DMS114 treated with DMSO at 0.1 percent for 48 hours (cell line): ENCODE measurements around the gene ADGRB2.

ENCODE experiments used
- DNase-seq: peaks from one replicate; lab custom pipeline; 2025; ENCODE audit not compliant: unreplicated experiment; lab: John Stamatoyannopoulos, UW

The ADGRB2 gene

GRCh38 chr1:31683997-31684396 is 80.1 kb downstream of the ADGRB2 start:
- no peak for DNase-seq

DNA sequence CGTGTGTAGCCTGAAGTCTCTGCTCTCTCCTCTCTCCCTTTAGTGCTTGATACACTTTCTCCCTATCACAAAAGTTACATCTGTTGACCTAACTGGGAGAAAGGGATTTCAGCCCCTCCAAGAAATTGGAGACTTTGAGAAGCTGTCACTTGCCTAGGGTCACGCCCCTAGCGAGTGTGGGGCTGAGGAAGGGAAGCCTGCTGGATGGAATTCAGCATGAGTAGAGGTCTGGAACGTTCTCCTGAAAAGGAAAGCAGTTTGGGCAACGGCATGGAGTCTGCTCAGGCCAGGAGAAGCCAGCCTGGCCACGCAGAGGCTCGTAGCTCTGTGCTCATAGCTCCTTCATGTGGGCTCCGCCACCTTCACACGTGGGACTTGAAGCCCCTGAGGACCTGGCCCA is 82.7 kb downstream of the ADGRB2 start:
- no peak for DNase-seq

DNA sequence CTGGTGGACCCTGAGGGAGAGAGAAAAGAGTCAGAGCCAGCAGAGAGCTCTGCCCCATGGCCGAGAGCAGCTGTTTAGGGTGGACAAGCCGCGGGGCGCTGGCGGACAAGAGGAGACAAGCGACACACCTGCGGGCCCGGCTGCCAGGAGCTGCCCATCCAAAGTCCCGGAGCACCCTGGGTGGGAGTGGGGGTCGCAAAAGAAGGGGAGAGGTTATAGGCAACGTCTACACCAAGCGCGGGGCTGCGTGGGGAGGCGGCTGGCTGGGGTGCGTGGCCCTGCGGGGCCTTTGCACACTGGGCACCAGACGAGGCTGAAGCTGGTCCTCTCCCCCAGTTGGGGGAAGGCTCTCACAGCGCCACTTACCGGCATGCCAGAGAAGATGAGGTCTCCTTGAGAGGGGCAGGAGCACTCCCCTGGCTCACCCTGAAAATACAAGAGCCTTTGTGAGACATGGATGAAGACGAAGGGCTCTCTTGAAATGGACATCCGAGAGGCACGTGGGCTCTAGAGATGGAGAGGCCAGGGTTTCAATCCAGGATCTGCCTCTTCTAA is 84.4 kb downstream of the ADGRB2 start:
- DNase-seq, result no peak

DNA sequence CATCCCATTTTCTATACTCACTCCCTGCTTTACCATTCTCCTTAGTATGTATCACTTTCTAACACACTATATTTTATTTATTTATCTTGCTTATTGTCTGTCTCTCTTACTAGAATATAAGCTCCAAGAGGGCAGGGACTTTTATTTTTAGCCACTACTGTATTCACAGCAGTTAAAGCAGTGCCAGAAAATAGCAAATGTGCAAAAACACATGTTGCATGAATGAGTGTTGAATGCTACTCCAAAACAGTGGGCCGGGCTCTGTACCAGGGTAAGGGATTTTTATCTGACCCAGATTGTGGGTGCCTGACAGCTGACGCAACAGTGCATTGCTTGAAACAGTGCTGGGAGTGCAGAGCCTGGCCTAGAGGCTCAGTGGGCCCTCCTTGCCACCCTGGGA is 85.0 kb downstream of the ADGRB2 start:
- DNase-seq, result no peak

DNA sequence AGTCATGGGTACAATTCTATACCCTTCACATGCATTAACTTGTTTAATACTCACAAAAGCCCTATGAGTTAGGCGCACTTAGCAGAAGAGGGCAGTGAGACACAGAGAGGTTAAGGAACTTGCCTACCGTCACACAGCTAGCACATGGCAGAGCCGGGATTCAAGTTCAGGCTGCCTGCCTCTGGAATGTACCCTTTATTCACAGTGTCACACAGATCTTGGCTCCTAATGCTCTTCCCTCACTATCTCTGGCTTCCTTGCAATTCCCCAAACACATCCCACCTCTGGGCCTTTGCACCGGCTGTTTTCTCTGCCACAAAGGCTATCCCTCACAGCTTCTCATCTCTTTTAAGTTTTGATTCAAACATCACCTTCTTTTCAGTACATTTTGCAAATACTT is 85.5 kb downstream of the ADGRB2 start:
- DNase-seq, result no peak

DNA sequence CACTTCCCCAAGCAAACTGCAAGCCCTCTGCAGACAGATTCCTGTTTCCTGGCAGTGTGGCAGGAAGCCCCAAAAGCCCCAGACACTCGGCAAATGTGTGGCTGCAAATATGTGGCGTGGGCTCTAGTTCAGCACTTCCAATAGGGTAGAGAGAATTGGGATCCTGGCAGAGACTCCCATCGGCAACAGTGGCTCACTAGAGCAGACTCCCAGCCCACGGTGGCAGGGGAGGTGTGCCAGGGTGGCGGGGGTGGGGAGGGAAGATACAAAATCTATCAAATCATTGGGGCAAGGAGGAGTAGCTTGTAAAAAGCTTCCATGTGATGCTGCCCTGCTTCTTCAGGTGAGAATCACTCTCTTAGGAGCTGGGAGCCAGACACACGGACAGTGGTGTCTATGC is 86.2 kb downstream of the ADGRB2 start:
- DNase-seq, result no peak

DNA sequence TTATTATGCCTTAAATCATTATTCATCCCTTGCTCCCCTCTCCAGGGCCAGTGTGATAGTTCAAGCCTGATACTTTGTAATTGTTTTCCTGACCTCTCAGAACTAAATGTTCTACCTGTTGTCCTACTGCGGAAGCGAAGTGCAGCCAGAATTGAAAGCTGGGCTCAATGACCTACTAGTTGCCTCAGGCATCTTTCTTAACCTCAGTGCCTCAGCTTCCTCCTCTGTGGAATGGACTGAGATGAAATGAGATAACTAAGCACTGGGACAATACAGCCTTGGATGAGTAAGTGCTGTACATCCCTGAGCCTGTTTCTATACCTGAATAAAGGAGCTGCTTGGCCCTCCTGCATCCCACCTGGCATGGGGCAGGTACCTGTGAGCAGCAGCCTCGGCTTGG is 86.7 kb downstream of the ADGRB2 start:
- DNase-seq, result no peak
